ENCODE data around the gene ADAMTS20.

DNA sequence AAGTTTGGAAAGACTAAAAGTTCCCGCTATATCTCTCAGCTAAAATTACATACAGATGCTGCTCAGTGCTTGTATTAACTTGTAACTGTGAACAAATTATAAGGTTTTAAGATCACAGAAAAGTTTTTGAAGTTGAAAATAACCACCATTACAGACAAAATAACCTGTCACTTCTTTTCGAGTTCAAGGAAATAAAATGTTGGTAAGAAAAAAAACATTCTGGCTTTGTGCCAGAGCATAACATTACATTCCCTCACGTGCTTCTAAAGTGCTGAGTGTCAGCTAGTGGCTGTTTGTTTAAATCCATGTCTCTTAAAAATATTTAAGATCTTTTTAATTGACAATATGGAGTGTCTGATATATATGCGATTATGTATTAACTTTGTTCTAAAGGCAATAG, 27.2 kb upstream of the ADAMTS20 start:
- no peak for TF ChIP-seq CTCF (IDR thresholded peaks at IDR 0.05)
- no peak for TF ChIP-seq EP300 (IDR thresholded peaks at IDR 0.05)
- no peak for TF ChIP-seq POLR2AphosphoS5 (IDR thresholded peaks at IDR 0.05)
